ENCODE data around the gene PPP1R37. TPM values are rescaled to one million over a fixed set of nuclear protein-coding genes. Genes with fewer than 3 reads are reported as not detected.

Gene PPP1R37
- total RNA-seq, 4 donors from 2014 or later = 34.9 to 59.7 (median 42.9) TPM

GRCh38 chr19:45186509-45187334 lies 93.7 kb downstream of the PPP1R37 start:
- no peak overlapping the region for H3K4me3 ChIP-seq (replicated peaks in 1 of 3)
- WGBS, 2 donors = 83 to 92% methylated on average over 12 of the region's 12 CpGs
- no peak for TF ChIP-seq CTCF (IDR thresholded peaks at IDR 0.05)
- no peak for TF ChIP-seq POLR2A (IDR thresholded peaks at IDR 0.05)
- H3K36me3 ChIP-seq = no peaks in the 10 kb centered on the region
- intact Hi-C loops (cut with DNase I) = no loop called here
- no peaks in the 10 kb centered on the region for H3K27me3 ChIP-seq
- no peaks in the 10 kb centered on the region for H3K9me3 ChIP-seq
- no peak for DNase-seq
- no peak overlapping the region for H3K27ac ChIP-seq
- H3K4me1 ChIP-seq = no peaks in the 10 kb centered on the region

GRCh38 chr19:45187421-45188100 lies 94.6 kb downstream of the PPP1R37 start:
- TF ChIP-seq CTCF (IDR thresholded peaks at IDR 0.05) (peak; percentile 44 to 72 (median 50)), POLR2A (IDR thresholded peaks at IDR 0.05) (no peak)
- no peaks in the 10 kb centered on the region for H3K36me3 ChIP-seq

GRCh38 chr19:45189971-45190370 lies 97.0 kb downstream of the PPP1R37 start:
- intact Hi-C loops (cut with DNase I) = no loop called here
- no peaks in the 10 kb centered on the region for H3K36me3 ChIP-seq
- no peak for DNase-seq
- no peaks in the 10 kb centered on the region for H3K4me1 ChIP-seq
- no peak overlapping the region for H3K27ac ChIP-seq
- 94 to 98% methylated on average over 1 of the region's 1 CpG for WGBS, 2 donors
- no peak overlapping the region for H3K4me3 ChIP-seq (replicated peaks in 1 of 3)
- TF ChIP-seq POLR2A (IDR thresholded peaks at IDR 0.05) (no peak), CTCF (IDR thresholded peaks at IDR 0.05) (no peak)
- H3K27me3 ChIP-seq = no peaks in the 10 kb centered on the region
- no peaks in the 10 kb centered on the region for H3K9me3 ChIP-seq

More at GRCh38 chr19:45187421-45188100, 94.6 kb downstream of the PPP1R37 start:
- intact Hi-C loops (cut with DNase I) = no loop called here
- no peaks in the 10 kb centered on the region for H3K9me3 ChIP-seq
- no peaks in the 10 kb centered on the region for H3K27me3 ChIP-seq
- WGBS, 2 donors = 26 to 40% methylated on average over 11 to 12 of the region's 12 CpGs
- H3K4me3 ChIP-seq (replicated peaks in 1 of 3) = no peak overlapping the region
- H3K27ac ChIP-seq = no peak overlapping the region
- DNase-seq = peak; percentile 31 to 34
- H3K4me1 ChIP-seq = no peaks in the 10 kb centered on the region

- no peak for DNase-seq
- TF ChIP-seq POLR2A (IDR thresholded peaks at IDR 0.05) (no peak), CTCF (IDR thresholded peaks at IDR 0.05) (no peak)
- 94 to 95% methylated on average over 4 of the region's 4 CpGs for WGBS, 2 donors
- intact Hi-C loops (cut with DNase I) = no loop called here
- Histone ChIP-seq H3K36me3 (no peaks in the 10 kb centered on the region), H3K9me3 (no peaks in the 10 kb centered on the region), H3K4me3 (replicated peaks in 1 of 3) (no peak overlapping the region), H3K27ac (no peak overlapping the region), H3K27me3 (no peaks in the 10 kb centered on the region), H3K4me1 (no peaks in the 10 kb centered on the region)
These were observed 98.4 kb downstream of the PPP1R37 start for GRCh38 chr19:45191375-45191774.

- DNase-seq = no peak
- Histone ChIP-seq H3K9me3 (no peaks in the 10 kb centered on the region), H3K4me3 (replicated peaks in 1 of 3) (no peak overlapping the region), H3K27me3 (no peaks in the 10 kb centered on the region), H3K36me3 (no peaks in the 10 kb centered on the region), H3K4me1 (no peaks in the 10 kb centered on the region), H3K27ac (no peak overlapping the region)
- no peak for TF ChIP-seq CTCF (IDR thresholded peaks at IDR 0.05)
- no peak for TF ChIP-seq POLR2A (IDR thresholded peaks at IDR 0.05)
- 82 to 93% methylated on average over 6 of the region's 6 CpGs for WGBS, 2 donors
- intact Hi-C loops (cut with DNase I) = no loop called here
These were observed 102.8 kb downstream of the PPP1R37 start for GRCh38 chr19:45195764-45196163.

Data from thyroid gland (tissue), 4 donors.